GM12878 (cell line): ENCODE measurements around the gene MNT. TPM values are rescaled to one million over a fixed set of nuclear protein-coding genes. Genes with fewer than 3 reads are reported as not detected.
A peak's percentile ranks its signal among the peaks of the same experiment; 100 is the strongest.

Experiments used
- ETV6 ChIP-seq, 2 experiments: fragments of 450-650 bp in 1 of 2; IDR thresholded peaks in 1 of 2; conservative IDR thresholded peaks in 1 of 2; 2 replicates each; pipeline ENCODE4 v1.6.1; 2014; ENCODE audit warnings: antibody characterized with exemption in 1 of 2, borderline replicate concordance in 1 of 2, low read depth in 1 of 2, mild to moderate bottlenecking in 1 of 2, moderate library complexity in 1 of 2
- FOXK2 ChIP-seq: fragments of 450-650 bp; IDR thresholded peaks from 2 replicates; pipeline ENCODE4 v1.6.1; 2017; ENCODE audit warnings: mild to moderate bottlenecking, moderate library complexity
- FOXM1 ChIP-seq: IDR thresholded peaks from 2 replicates; pipeline ENCODE4 v1.6.1; 2012; ENCODE audit warnings: low read depth, mild to moderate bottlenecking, inconsistent platforms, low read length, moderate library complexity
- IKZF2 ChIP-seq, 2 experiments: fragments of 450-650 bp; IDR thresholded peaks; 2 replicates each; pipeline ENCODE4 v1.6.1; 2017; ENCODE audit warnings: mild to moderate bottlenecking in 2 of 2, moderate library complexity in 2 of 2
- KDM1A ChIP-seq: fragments of 200-600 bp; sonication (generic); IDR thresholded peaks from 2 replicates; pipeline ENCODE4 v1.6.1; 2016; ENCODE audit warnings: borderline replicate concordance
- NFYB ChIP-seq: IDR thresholded peaks from 2 replicates; pipeline ENCODE4 v1.6.1; 2011; ENCODE audit warnings: low read depth, mild to moderate bottlenecking, low read length, improper control_type of control experiment, moderate library complexity; ENCODE audit not compliant: insufficient read depth
- RCOR1 ChIP-seq: conservative IDR thresholded peaks from 2 replicates; pipeline ENCODE4 v1.6.1; 2012; ENCODE audit warnings: low read depth, low read length, improper control_type of control experiment
- SMC3 ChIP-seq: IDR thresholded peaks from 2 replicates; pipeline ENCODE4 v1.6.1; 2011; ENCODE audit warnings: low read length, improper control_type of control experiment, borderline replicate concordance
- SPI1 ChIP-seq: IDR thresholded peaks from 2 replicates; pipeline ENCODE4 v1.6.1; 2011; ENCODE audit warnings: low read depth, mild to moderate bottlenecking, low read length, moderate library complexity, borderline replicate concordance; ENCODE audit not compliant: insufficient read depth
- STAT3 ChIP-seq: IDR thresholded peaks from 2 replicates; pipeline ENCODE4 v1.6.1; 2011; ENCODE audit warnings: low read depth, low read length, improper control_type of control experiment
- TBL1XR1 ChIP-seq: IDR thresholded peaks from 2 replicates; pipeline ENCODE4 v1.6.1; 2012; ENCODE audit warnings: low read depth, low read length, improper control_type of control experiment
- ZBED1 ChIP-seq: IDR thresholded peaks from 2 replicates; pipeline ENCODE4 v1.6.1; 2016; ENCODE audit warnings: borderline replicate concordance
- ZNF24 ChIP-seq: fragments of 450-650 bp; IDR thresholded peaks from 2 replicates; pipeline ENCODE4 v1.6.1; 2017; ENCODE audit warnings: antibody characterized with exemption, mild to moderate bottlenecking
- polyA plus RNA-seq, 11 experiments: library from polyadenylated mRNA; depleted of rRNA in 4 of 11; unstranded in 6 of 11; stranded (reverse) in 5 of 11; fragments of >200 nt; fragmentation: Nextera tagmentation in 4 of 11; fragmentation: Illumina TruSeq in 1 of 11; extraction: Ambion mirVana in 4 of 11; extraction: Trizol in 1 of 11; gene quantifications; 1 replicate in 1 of 11; 2 replicates in 10 of 11; pipeline versions ENCODE4 v1.2.1 to v1.2.3, GENCODE V29; 2011 to 2016; ENCODE audit warnings: inconsistent platforms in 2 of 11, missing spikeins in 2 of 11, low read depth in 1 of 11
- total RNA-seq, 4 experiments: library from RNA; depleted of rRNA in 3 of 4; stranded (reverse); fragments of >200 nt in 3 of 4; fragmentation: Illumina TruSeq in 1 of 4; extraction: Trizol in 1 of 4; gene quantifications; 2 replicates each; pipeline versions ENCODE4 v1.2.1 to v1.2.3, GENCODE V29; 2013 to 2021
- TF ChIP-seq, protein P1 (sequence below): IDR thresholded peaks from 2 replicates; pipeline ENCODE4 v1.6.1; 2012; ENCODE audit warnings: low read depth, low read length, improper control_type of control experiment
- TF ChIP-seq, protein P2 (sequence below): fragments of 450-650 bp; IDR thresholded peaks from 2 replicates; pipeline ENCODE4 v1.6.1; 2018; ENCODE audit warnings: borderline replicate concordance, mild to moderate bottlenecking; ENCODE audit not compliant: partially characterized antibody
- TF ChIP-seq, protein P3 (sequence below): IDR thresholded peaks from 2 replicates; pipeline ENCODE4 v1.6.1; 2012; ENCODE audit warnings: mild to moderate bottlenecking, low read depth, low read length
- TF ChIP-seq, protein P4 (sequence below): fragments of 450-650 bp; IDR thresholded peaks from 2 replicates; pipeline ENCODE4 v1.6.1; 2017; ENCODE audit warnings: mild to moderate bottlenecking, moderate library complexity

Gene MNT
- total and polyA plus RNA-seq, 10 of the 15 experiments (the other 5 are each of a cell fraction or from before 2014, with no cell fraction given): 0.31 to 15.9 (median 3.8) TPM

DNA sequence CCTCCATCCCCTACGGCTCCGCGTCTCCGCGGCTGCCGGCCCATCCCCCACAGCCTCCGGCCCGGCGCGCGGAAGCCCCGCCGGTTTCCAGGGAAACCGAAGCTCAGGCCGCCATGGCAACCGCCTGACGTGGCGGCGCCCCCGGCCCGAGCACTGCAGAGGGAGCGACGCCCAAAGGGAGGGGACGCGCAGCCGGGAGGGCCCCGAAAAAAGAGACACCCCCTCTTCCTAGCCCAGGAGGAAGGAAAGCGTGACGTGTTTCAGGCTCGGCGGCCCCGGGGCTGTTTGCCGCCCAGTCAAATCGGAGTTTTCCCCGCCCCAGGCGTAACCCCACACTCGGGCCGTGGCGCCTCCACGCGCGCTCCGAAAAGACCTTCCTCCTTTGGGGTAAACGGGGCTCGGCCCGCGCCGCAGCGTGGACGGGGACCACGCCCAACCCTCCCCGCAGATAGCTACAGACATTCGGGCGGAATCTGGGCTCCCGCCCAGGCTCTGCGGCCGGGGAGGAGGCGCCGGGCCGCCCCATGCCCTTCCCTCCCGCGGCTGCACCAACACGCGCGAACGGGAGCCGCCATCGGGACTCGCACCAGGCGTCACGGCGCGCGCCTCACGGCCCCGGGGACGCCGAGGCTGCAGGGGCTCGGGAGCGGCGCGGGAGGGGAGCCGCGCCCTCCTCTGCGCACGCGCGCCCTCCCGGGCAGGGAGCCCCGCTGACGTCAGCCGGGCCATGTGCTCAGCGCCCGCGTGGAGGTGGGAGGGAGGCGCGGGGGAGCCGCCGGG, 7.5 kb downstream of the MNT start (continued):
- TF ChIP-seq SMC3 (no peak), ZBED1 (no peak), SPI1 (no peak), FOXM1 (no peak), RCOR1 (no peak), ZNF24 (no peak), NFYB (no peak), TBL1XR1 (no peak), IKZF2 (IDR thresholded peaks at IDR 0.05) (no peak), FOXK2 (no peak), ETV6 (conservative IDR thresholded peaks at IDR 0.05 in 1 of 2, IDR thresholded peaks at IDR 0.05 in 1 of 2; ENCODE audit: borderline replicate concordance in 1 of 2, low read depth in 1 of 2) (no peak), STAT3 (no peak), KDM1A (no peak)
- TF ChIP-seq, protein P1, sequence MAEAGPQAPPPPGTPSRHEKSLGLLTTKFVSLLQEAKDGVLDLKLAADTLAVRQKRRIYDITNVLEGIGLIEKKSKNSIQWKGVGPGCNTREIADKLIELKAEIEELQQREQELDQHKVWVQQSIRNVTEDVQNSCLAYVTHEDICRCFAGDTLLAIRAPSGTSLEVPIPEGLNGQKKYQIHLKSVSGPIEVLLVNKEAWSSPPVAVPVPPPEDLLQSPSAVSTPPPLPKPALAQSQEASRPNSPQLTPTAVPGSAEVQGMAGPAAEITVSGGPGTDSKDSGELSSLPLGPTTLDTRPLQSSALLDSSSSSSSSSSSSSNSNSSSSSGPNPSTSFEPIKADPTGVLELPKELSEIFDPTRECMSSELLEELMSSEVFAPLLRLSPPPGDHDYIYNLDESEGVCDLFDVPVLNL: no peak
- TF ChIP-seq, protein P2, sequence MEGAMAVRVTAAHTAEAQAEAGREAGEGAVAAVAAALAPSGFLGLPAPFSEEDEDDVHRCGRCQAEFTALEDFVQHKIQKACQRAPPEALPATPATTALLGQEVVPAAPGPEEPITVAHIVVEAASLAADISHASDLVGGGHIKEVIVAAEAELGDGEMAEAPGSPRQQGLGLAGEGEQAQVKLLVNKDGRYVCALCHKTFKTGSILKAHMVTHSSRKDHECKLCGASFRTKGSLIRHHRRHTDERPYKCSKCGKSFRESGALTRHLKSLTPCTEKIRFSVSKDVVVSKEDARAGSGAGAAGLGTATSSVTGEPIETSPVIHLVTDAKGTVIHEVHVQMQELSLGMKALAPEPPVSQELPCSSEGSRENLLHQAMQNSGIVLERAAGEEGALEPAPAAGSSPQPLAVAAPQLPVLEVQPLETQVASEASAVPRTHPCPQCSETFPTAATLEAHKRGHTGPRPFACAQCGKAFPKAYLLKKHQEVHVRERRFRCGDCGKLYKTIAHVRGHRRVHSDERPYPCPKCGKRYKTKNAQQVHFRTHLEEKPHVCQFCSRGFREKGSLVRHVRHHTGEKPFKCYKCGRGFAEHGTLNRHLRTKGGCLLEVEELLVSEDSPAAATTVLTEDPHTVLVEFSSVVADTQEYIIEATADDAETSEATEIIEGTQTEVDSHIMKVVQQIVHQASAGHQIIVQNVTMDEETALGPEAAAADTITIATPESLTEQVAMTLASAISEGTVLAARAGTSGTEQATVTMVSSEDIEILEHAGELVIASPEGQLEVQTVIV: no peak
- TF ChIP-seq, protein P3, sequence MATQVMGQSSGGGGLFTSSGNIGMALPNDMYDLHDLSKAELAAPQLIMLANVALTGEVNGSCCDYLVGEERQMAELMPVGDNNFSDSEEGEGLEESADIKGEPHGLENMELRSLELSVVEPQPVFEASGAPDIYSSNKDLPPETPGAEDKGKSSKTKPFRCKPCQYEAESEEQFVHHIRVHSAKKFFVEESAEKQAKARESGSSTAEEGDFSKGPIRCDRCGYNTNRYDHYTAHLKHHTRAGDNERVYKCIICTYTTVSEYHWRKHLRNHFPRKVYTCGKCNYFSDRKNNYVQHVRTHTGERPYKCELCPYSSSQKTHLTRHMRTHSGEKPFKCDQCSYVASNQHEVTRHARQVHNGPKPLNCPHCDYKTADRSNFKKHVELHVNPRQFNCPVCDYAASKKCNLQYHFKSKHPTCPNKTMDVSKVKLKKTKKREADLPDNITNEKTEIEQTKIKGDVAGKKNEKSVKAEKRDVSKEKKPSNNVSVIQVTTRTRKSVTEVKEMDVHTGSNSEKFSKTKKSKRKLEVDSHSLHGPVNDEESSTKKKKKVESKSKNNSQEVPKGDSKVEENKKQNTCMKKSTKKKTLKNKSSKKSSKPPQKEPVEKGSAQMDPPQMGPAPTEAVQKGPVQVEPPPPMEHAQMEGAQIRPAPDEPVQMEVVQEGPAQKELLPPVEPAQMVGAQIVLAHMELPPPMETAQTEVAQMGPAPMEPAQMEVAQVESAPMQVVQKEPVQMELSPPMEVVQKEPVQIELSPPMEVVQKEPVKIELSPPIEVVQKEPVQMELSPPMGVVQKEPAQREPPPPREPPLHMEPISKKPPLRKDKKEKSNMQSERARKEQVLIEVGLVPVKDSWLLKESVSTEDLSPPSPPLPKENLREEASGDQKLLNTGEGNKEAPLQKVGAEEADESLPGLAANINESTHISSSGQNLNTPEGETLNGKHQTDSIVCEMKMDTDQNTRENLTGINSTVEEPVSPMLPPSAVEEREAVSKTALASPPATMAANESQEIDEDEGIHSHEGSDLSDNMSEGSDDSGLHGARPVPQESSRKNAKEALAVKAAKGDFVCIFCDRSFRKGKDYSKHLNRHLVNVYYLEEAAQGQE: no peak
- TF ChIP-seq, protein P4, sequence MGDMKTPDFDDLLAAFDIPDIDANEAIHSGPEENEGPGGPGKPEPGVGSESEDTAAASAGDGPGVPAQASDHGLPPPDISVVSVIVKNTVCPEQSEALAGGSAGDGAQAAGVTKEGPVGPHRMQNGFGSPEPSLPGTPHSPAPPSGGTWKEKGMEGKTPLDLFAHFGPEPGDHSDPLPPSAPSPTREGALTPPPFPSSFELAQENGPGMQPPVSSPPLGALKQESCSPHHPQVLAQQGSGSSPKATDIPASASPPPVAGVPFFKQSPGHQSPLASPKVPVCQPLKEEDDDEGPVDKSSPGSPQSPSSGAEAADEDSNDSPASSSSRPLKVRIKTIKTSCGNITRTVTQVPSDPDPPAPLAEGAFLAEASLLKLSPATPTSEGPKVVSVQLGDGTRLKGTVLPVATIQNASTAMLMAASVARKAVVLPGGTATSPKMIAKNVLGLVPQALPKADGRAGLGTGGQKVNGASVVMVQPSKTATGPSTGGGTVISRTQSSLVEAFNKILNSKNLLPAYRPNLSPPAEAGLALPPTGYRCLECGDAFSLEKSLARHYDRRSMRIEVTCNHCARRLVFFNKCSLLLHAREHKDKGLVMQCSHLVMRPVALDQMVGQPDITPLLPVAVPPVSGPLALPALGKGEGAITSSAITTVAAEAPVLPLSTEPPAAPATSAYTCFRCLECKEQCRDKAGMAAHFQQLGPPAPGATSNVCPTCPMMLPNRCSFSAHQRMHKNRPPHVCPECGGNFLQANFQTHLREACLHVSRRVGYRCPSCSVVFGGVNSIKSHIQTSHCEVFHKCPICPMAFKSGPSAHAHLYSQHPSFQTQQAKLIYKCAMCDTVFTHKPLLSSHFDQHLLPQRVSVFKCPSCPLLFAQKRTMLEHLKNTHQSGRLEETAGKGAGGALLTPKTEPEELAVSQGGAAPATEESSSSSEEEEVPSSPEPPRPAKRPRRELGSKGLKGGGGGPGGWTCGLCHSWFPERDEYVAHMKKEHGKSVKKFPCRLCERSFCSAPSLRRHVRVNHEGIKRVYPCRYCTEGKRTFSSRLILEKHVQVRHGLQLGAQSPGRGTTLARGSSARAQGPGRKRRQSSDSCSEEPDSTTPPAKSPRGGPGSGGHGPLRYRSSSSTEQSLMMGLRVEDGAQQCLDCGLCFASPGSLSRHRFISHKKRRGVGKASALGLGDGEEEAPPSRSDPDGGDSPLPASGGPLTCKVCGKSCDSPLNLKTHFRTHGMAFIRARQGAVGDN: 0 out of 2 replicates have a peak, but pooled peaks have one; percentile 37
